H9 (cell line): ENCODE data around the gene ZNF175. TPM values are rescaled to one million over a fixed set of nuclear protein-coding genes. Genes with fewer than 3 reads are reported as not detected.

ENCODE experiments used
- DNase-seq: peaks from one replicate; pipeline ENCODE4 v3.0.0-alpha.2; 2017
- H2AFZ ChIP-seq: one replicate; pipeline ENCODE4 v1.6.1; 2013; ENCODE audit warnings: mild to moderate bottlenecking, low read length, control low read depth, moderate library complexity
- H2AK5ac ChIP-seq: 2 replicates; pipeline ENCODE4 v1.6.1; 2013; ENCODE audit warnings: low read length, control low read depth, mixed read lengths; ENCODE audit not compliant: insufficient read length
- H2BK120ac ChIP-seq: one replicate; pipeline ENCODE4 v1.6.1; 2013; ENCODE audit warnings: low read depth, mild to moderate bottlenecking, low read length, control low read depth, inconsistent platforms; ENCODE audit not compliant: poor library complexity, severe bottlenecking
- H2BK12ac ChIP-seq: 2 replicates; pipeline ENCODE4 v1.6.1; 2013; ENCODE audit warnings: low read length, control low read depth, mixed read lengths, low read depth; ENCODE audit not compliant: insufficient read length
- H2BK15ac ChIP-seq: 2 replicates; pipeline ENCODE4 v1.6.1; 2013; ENCODE audit warnings: low read depth, low read length, control low read depth
- H2BK20ac ChIP-seq: one replicate; pipeline ENCODE4 v1.6.1; 2013; ENCODE audit warnings: low read depth, mild to moderate bottlenecking, low read length, control low read depth, inconsistent platforms; ENCODE audit not compliant: poor library complexity, severe bottlenecking
- H2BK5ac ChIP-seq: 2 replicates; pipeline ENCODE4 v1.6.1; 2013; ENCODE audit warnings: low read length, control low read depth, mixed read lengths; ENCODE audit not compliant: insufficient read length
- H3K14ac ChIP-seq: 2 replicates; pipeline ENCODE4 v1.6.1; 2013; ENCODE audit warnings: low read length, control low read depth; ENCODE audit not compliant: insufficient read depth
- H3K18ac ChIP-seq: 2 replicates; pipeline ENCODE4 v1.6.1; 2013; ENCODE audit warnings: low read depth, mild to moderate bottlenecking, mixed read lengths, low read length, control low read depth; ENCODE audit not compliant: insufficient read length
- H3K23ac ChIP-seq: 2 replicates; pipeline ENCODE4 v1.6.1; 2013; ENCODE audit warnings: low read length, control low read depth, mixed read lengths, low read depth; ENCODE audit not compliant: insufficient read length
- H3K23me2 ChIP-seq: 2 replicates; pipeline ENCODE4 v1.6.1; 2013; ENCODE audit warnings: low read depth, mild to moderate bottlenecking, mixed read lengths, low read length, control low read depth; ENCODE audit not compliant: insufficient read length, poor library complexity, severe bottlenecking
- H3K27ac ChIP-seq: 2 replicates; pipeline ENCODE4 v1.5.1; 2013; ENCODE audit warnings: low read length, control low read depth, mixed read lengths, low read depth; ENCODE audit not compliant: insufficient read length
- H3K27me3 ChIP-seq: 2 replicates; pipeline ENCODE4 v1.6.1; 2013; ENCODE audit warnings: low read length, control low read depth, inconsistent platforms; ENCODE audit not compliant: insufficient read depth
- H3K4ac ChIP-seq: 2 replicates; pipeline ENCODE4 v1.6.1; 2013; ENCODE audit warnings: low read depth, mild to moderate bottlenecking, control low read depth, inconsistent platforms, low read length, moderate library complexity
- H3K4me1 ChIP-seq: 2 replicates; pipeline ENCODE4 v1.6.1; 2013; ENCODE audit warnings: low read length, control low read depth, inconsistent platforms; ENCODE audit not compliant: insufficient read depth
- H3K4me2 ChIP-seq: 2 replicates; pipeline ENCODE4 v1.6.1; 2013; ENCODE audit warnings: low read length, control low read depth, mixed read lengths; ENCODE audit not compliant: insufficient read length, insufficient read depth
- H3K56ac ChIP-seq: 2 replicates; pipeline ENCODE4 v1.6.1; 2013; ENCODE audit warnings: low read depth, mild to moderate bottlenecking, mixed read lengths, low read length, control low read depth; ENCODE audit not compliant: insufficient read length
- H3K79me1 ChIP-seq: 2 replicates; pipeline ENCODE4 v1.6.1; 2013; ENCODE audit warnings: low read depth, mild to moderate bottlenecking, moderate library complexity, low read length, control low read depth, inconsistent platforms; ENCODE audit not compliant: insufficient read depth, poor library complexity, severe bottlenecking
- H3K79me2 ChIP-seq: 2 replicates; pipeline ENCODE4 v1.6.1; 2013; ENCODE audit warnings: low read length, control low read depth, inconsistent platforms; ENCODE audit not compliant: insufficient read depth
- H3K9ac ChIP-seq: 2 replicates; pipeline ENCODE4 v1.6.1; 2013; ENCODE audit warnings: low read length, control low read depth, mixed read lengths; ENCODE audit not compliant: insufficient read length; ENCODE audit errors: extremely low read depth
- H3K9me3 ChIP-seq: one replicate; pipeline ENCODE4 v1.6.1; 2013; ENCODE audit warnings: low read depth, low read length, inconsistent platforms; ENCODE audit not compliant: control insufficient read depth
- H3T11ph ChIP-seq: one replicate; pipeline ENCODE4 v1.6.1; 2013; ENCODE audit warnings: mild to moderate bottlenecking, low read length, control low read depth, inconsistent platforms
- H4K20me1 ChIP-seq: one replicate; pipeline ENCODE4 v1.6.1; 2013; ENCODE audit not compliant: control insufficient read depth, insufficient read length, insufficient read depth
- H4K5ac ChIP-seq: 2 replicates; pipeline ENCODE4 v1.6.1; 2013; ENCODE audit warnings: low read depth, mild to moderate bottlenecking, mixed read lengths, low read length, control low read depth; ENCODE audit not compliant: insufficient read length
- H4K8ac ChIP-seq: replicated peaks from 2 replicates; pipeline ENCODE4 v1.6.1; 2013; ENCODE audit warnings: low read length, control low read depth, mixed read lengths, low read depth; ENCODE audit not compliant: insufficient read length
- H4K91ac ChIP-seq: 2 replicates; pipeline ENCODE4 v1.6.1; 2013; ENCODE audit warnings: low read depth, mild to moderate bottlenecking, moderate library complexity, mixed read lengths, low read length, control low read depth; ENCODE audit not compliant: insufficient read length
- H3K27ac Mint-ChIP-seq, 3 experiments: 2 replicates in 2 of 3; 3 replicates in 1 of 3; pipeline ENCODE4 v1.8.0; 2020 to 2021; ENCODE audit warnings: mixed read lengths in 3 of 3, mild to moderate bottlenecking in 1 of 3, moderate library complexity in 1 of 3
- H3K27me3 Mint-ChIP-seq: 2 replicates; pipeline ENCODE4 v1.8.0; 2021; ENCODE audit warnings: low read depth, mild to moderate bottlenecking, moderate library complexity, mixed read lengths
- H3K36me3 Mint-ChIP-seq, 3 experiments: 2 replicates in 2 of 3; 3 replicates in 1 of 3; pipeline ENCODE4 v1.8.0; 2020 to 2021; ENCODE audit warnings: low read depth in 3 of 3, mixed read lengths in 3 of 3; ENCODE audit not compliant: insufficient read depth in 1 of 3
- H3K4me1 Mint-ChIP-seq, 2 experiments: 2 replicates each; pipeline ENCODE4 v1.8.0; 2020; ENCODE audit warnings: mixed read lengths in 2 of 2
- H3K4me3 Mint-ChIP-seq, 2 experiments: 2 replicates in 1 of 2; 3 replicates in 1 of 2; pipeline ENCODE4 v1.8.0; 2020 to 2021; ENCODE audit warnings: mild to moderate bottlenecking in 2 of 2, mixed read lengths in 2 of 2, moderate library complexity in 1 of 2
- H3K9me3 Mint-ChIP-seq, 2 experiments: 2 replicates in 1 of 2; 3 replicates in 1 of 2; pipeline ENCODE4 v1.8.0; 2020; ENCODE audit warnings: mild to moderate bottlenecking in 2 of 2, mixed read lengths in 2 of 2, moderate library complexity in 1 of 2
- CTCF ChIP-seq: fragments of 200-600 bp; sonication (generic); conservative IDR thresholded peaks from 3 replicates; pipeline ENCODE4 v1.8.0; 2021; ENCODE audit warnings: antibody characterized with exemption, mild to moderate bottlenecking
- WGBS: extraction: QIAGEN DNeasy Blood & Tissue Kit; methylation state at CpG from one replicate; pipeline ENCODE4 v1.1.7; 2013; ENCODE audit warnings: missing lambda C conversion rate, low lambda C conversion rate, mixed read lengths; ENCODE audit not compliant: insufficient read length; ENCODE audit errors: extremely low coverage; 5-methylcytosine and 5-hydroxymethylcytosine counted together
- total RNA-seq: library from RNA; stranded (reverse); gene quantifications from 2 replicates; pipeline ENCODE4 v1.2.1, GENCODE V29; 2021

Gene ZNF175
- total RNA-seq, 1 experiment from 2014 or later = 10.7 TPM

DNA sequence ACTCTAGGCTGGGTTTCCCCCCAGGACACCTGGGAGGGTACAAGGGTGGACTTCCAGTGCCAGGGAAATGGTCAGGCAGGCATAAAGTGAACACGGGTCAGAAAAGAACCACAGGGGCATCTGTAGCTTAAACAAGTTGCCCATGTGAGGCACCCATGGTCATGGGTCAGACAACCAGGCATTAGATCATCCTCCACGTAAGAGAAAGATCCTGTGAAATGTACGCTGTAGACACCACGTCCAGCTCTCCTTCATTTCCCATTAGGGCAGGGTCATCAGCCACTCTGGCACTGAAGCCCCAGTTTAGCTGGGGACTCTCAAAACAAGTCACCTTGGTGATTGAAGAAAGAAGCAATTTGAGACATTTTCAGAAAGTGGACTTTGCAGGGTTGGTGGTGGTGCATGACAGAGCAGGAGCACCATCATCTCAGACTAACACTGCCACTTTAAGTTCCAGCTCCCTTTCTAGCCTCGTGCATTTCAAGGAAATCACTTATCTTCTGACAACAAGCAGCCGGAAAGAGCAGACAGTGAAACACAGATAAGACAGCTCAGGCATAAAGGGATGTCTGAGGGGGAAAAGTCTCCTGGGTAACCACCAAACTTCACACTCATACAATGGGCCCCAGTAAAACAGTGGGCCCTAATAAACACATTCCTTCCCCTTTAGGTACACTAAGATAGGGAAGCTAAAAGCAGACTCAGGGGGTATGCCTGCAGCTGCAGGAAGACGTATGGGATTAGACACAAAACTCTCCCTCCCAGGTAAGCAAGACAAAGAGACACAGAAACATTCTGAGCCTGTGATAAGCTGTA is 23.5 kb upstream of the ZNF175 start:
- Histone ChIP-seq H3K18ac (no peak overlapping the region), H3K56ac (no peak overlapping the region), H3K4ac (no peak overlapping the region), H3T11ph (no peak overlapping the region), H3K27me3 (no peaks in the 10 kb centered on the region), H2BK120ac (no peak overlapping the region), H2AFZ (no peak overlapping the region), H3K23me2 (no peaks in the 10 kb centered on the region), H2AK5ac (no peak overlapping the region), H4K91ac (no peak overlapping the region), H2BK15ac (no peak overlapping the region), H4K8ac (no peak overlapping the region), H4K5ac (no peak overlapping the region), H2BK20ac (no peak overlapping the region), H3K79me1 (no peaks in the 10 kb centered on the region), H3K9ac (no peak overlapping the region), H3K23ac (no peak overlapping the region), H4K20me1 (no peaks in the 10 kb centered on the region), H3K9me3 (no peaks in the 10 kb centered on the region), H2BK5ac (no peak overlapping the region), H3K4me2 (no peak overlapping the region), H3K14ac (no peak overlapping the region), H2BK12ac (no peak overlapping the region), H3K79me2 (no peaks in the 10 kb centered on the region), H3K27ac (no peak overlapping the region), H3K4me1 (no peaks in the 10 kb centered on the region; the same call in 1 of the 2 replicates)
- no CpG with 5 or more reads among the region's 7 CpGs for whole genome bisulfite sequencing
- no peak for TF ChIP-seq CTCF
- DNase-seq = no peak
- Mint-ChIP-seq H3K36me3 (peaks cover 0 to 7% (median 0%) of the 10 kb centered on the region in 3 experiments; a peak in 2 of 7 replicates), H3K4me3 (no peak overlapping the region), H3K27ac (no peak overlapping the region), H3K27me3 (peaks cover 69% of the 10 kb centered on the region), H3K9me3 (peaks cover 50 to 97% of the 10 kb centered on the region in 2 experiments), H3K4me1 (peaks cover 0 to 2% of the 10 kb centered on the region in 2 experiments; a peak in 2 of 4 replicates)
